GM12874 (cell line): Measurements from ENCODE around the gene CD46.

Source experiments
- CTCF ChIP-seq: IDR thresholded peaks from 2 replicates; pipeline ENCODE4 v1.5.1; 2011; ENCODE audit warnings: low read depth, mild to moderate bottlenecking, control low read depth, low read length, moderate library complexity; ENCODE audit not compliant: insufficient read depth

CD46 gene

GRCh38 chr1:207823880-207824566, 72.2 kb downstream of the CD46 start:
- peak; percentile 57 for TF ChIP-seq CTCF

- no peak for TF ChIP-seq CTCF
Observed at GRCh38 chr1:207824691-207825408, 73.0 kb downstream of the CD46 start.

- no peak for TF ChIP-seq CTCF
Observed at GRCh38 chr1:207825409-207825695, 73.5 kb downstream of the CD46 start.

- TF ChIP-seq CTCF, result no peak
Observed at GRCh38 chr1:207825719-207826556, 74.1 kb downstream of the CD46 start.

- TF ChIP-seq CTCF, result no peak
Observed at GRCh38 chr1:207826557-207827487, 75.0 kb downstream of the CD46 start.

GRCh38 chr1:207827488-207827830, 75.6 kb downstream of the CD46 start:
- TF ChIP-seq CTCF, result no peak
